ENCODE measurements around the gene GORAB. TPM values are rescaled to one million over a fixed set of nuclear protein-coding genes. Genes with fewer than 3 reads are reported as not detected.

GORAB gene
- polyA plus RNA-seq, 2 of the 4 experiments (the other 2 are of a cell fraction): 7.5 to 15.1 TPM

- ATAC-seq (no peak), DNase-seq (ENCODE audit: low read depth in 1 of 2, low spot score in 1 of 2) (no peak), FAIRE-seq (no peak)
- WGBS (ENCODE audit: missing lambda C conversion rate): 40% methylated on average over 5 of the region's 5 CpGs
- Histone ChIP-seq H3K4me3 (no peak overlapping the region), H3K4me2 (no peak overlapping the region), H3K27ac (no peak overlapping the region), H3K4me1 (no peaks in the 10 kb centered on the region), H3K9me3 (no peaks in the 10 kb centered on the region)
- POLR2A ChIA-PET: no interaction called here
- CTCF ChIA-PET: no interaction called here
- TF ChIP-seq NR3C1 (IDR thresholded peaks at IDR 0.05) (no peak), ATOH8 (CRISPR knock-in tag; IDR thresholded peaks at IDR 0.05; ENCODE audit: low read depth) (no peak), MYC (IDR thresholded peaks at IDR 0.05; ENCODE audit: borderline replicate concordance, low read length) (no peak), EHF (CRISPR knock-in tag; IDR thresholded peaks at IDR 0.05) (no peak)
Observed at GRCh38 chr1:170594066-170594626, 62.2 kb downstream of the GORAB start.

- no peak overlapping the region for H3K4me2 ChIP-seq
- FAIRE-seq (no peak), ATAC-seq (no peak), DNase-seq (ENCODE audit: low read depth in 1 of 2, low spot score in 1 of 2) (no peak)
- no peak overlapping the region for H3K27ac ChIP-seq
- no peaks in the 10 kb centered on the region for H3K9me3 ChIP-seq
- ChIA-PET CTCF (no interaction called here), POLR2A (no interaction called here)
- WGBS (ENCODE audit: missing lambda C conversion rate): 23% methylated on average over 5 of the region's 5 CpGs
- no peak for TF ChIP-seq FOSL2 (IDR thresholded peaks at IDR 0.05)
- 0 out of 2 replicates have a peak, but pooled peaks have one; percentile 23 for TF ChIP-seq FOSL2 (CRISPR knock-in tag; IDR thresholded peaks at IDR 0.05)
- no peak for TF ChIP-seq ZFP36 (IDR thresholded peaks at IDR 0.05; ENCODE audit: borderline replicate concordance, partially characterized antibody)
- no peaks in the 10 kb centered on the region for H3K4me1 ChIP-seq
- no peak overlapping the region for H3K4me3 ChIP-seq
Observed at GRCh38 chr1:170596701-170597100, 64.7 kb downstream of the GORAB start.

GRCh38 chr1:170598618-170599017 lies 66.7 kb downstream of the GORAB start:
- Histone ChIP-seq H3K4me2 (no peak overlapping the region), H3K4me3 (no peak overlapping the region), H3K9me3 (no peaks in the 10 kb centered on the region), H3K27ac (no peak overlapping the region), H3K4me1 (no peaks in the 10 kb centered on the region)
- 2% methylated on average over 1 of the region's 1 CpG for WGBS (ENCODE audit: missing lambda C conversion rate)
- TF ChIP-seq CBX8 (IDR thresholded peaks at IDR 0.05) (no peak), ESRRA (IDR thresholded peaks at IDR 0.05; ENCODE audit: borderline replicate concordance, low read length) (no peak), PBX3 (IDR thresholded peaks at IDR 0.05) (no peak)
- no peak for FAIRE-seq
- POLR2A ChIA-PET: no interaction called here
- CTCF ChIA-PET: no interaction called here
- no peak for DNase-seq (ENCODE audit: low read depth in 1 of 2, low spot score in 1 of 2)
- ATAC-seq: no peak

GRCh38 chr1:170599033-170599432 lies 67.1 kb downstream of the GORAB start:
- no peak for ATAC-seq
- Histone ChIP-seq H3K9me3 (no peaks in the 10 kb centered on the region), H3K27ac (no peak overlapping the region), H3K4me3 (no peak overlapping the region), H3K4me1 (no peaks in the 10 kb centered on the region), H3K4me2 (no peak overlapping the region)
- DNase-seq (ENCODE audit: low read depth in 1 of 2, low spot score in 1 of 2): no peak
- ChIA-PET CTCF (no interaction called here), POLR2A (no interaction called here)
- FAIRE-seq: no peak
- TF ChIP-seq KDM5A (IDR thresholded peaks at IDR 0.05) (no peak), ZFP36 (IDR thresholded peaks at IDR 0.05; ENCODE audit: borderline replicate concordance, partially characterized antibody) (no peak), SREBF2 (IDR thresholded peaks at IDR 0.05) (no peak), SMC3 (IDR thresholded peaks at IDR 0.05) (no peak), FOXS1 (CRISPR knock-in tag; IDR thresholded peaks at IDR 0.05) (no peak), NPAS2 (CRISPR knock-in tag; IDR thresholded peaks at IDR 0.05; ENCODE audit: borderline replicate concordance) (no peak), RNF2 (IDR thresholded peaks at IDR 0.05; ENCODE audit: borderline replicate concordance, low read depth) (no peak), ZNF302 (CRISPR knock-in tag; IDR thresholded peaks at IDR 0.05) (no peak), GATA3 (IDR thresholded peaks at IDR 0.05; ENCODE audit: borderline replicate concordance) (no peak), CTCF (IDR thresholded peaks at IDR 0.05) (no peak), EP300 (IDR thresholded peaks at IDR 0.05) (no peak), FOSL2 (IDR thresholded peaks at IDR 0.05) (no peak), FOSL2 (CRISPR knock-in tag; IDR thresholded peaks at IDR 0.05) (no peak), ELK1 (IDR thresholded peaks at IDR 0.05; ENCODE audit: low read depth, low read length) (no peak)
